Measurements from ENCODE around the gene GPC5.

Gene GPC5

DNA sequence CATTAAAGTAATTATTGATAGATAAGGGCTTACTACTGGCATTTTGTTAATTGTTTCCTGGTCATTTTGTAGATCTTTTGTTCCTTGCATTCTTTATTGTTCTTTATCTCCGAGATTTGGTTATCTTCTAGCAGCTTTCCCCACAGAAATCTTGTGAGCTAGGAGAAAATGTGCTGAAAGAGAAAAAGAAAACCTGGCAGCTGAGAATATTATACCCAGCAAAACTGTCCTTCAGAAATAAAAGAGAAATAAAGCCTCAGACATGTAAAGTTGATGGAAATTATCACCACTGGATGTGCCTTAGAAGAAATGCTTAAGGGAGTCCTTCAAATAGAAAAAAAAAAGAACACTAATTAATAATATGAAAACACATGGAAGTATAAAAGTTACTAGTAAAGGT is 1363.3 kb downstream of the GPC5 start:
- DNase-seq (ENCODE audit: low read depth): no peak

DNA sequence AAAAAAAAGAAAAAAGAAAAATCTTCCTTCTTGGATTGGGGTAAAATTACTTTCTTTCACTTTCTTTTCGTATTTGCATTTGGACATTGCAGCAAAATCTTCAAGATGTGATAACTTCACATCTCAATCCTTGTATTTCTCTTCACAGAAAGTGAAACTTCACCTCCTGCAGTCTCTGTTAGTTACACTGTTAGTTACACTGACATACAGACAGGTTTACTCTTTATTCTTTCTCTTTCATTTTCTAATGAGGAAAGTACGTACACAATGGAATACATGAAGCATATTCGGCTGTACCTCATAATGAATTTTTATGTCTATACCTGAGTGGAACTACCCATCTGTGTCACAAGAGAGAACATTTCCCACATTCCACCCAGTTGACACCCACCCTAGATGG is 1369.0 kb downstream of the GPC5 start:
- DNase-seq (ENCODE audit: low read depth): no peak

DNA sequence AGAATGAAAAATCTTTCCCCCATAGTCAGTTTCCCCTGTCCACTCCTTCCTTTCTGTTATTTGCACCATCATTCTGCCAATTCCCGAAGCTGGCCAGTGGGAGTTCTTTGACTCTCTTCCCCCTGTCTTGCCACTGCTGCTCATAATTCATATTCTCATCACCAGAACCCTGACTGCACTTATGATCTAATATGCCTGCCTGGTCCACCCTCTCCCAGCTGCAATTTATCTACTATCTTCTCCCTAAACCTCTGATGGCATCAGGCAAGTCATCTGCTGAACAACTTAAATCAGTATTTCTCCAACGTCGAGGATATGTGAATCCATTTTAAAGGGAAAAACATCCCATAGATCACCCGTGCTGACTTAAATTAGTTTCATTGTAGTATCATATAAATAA is 1370.2 kb downstream of the GPC5 start:
- DNase-seq (ENCODE audit: low read depth): no peak

DNA sequence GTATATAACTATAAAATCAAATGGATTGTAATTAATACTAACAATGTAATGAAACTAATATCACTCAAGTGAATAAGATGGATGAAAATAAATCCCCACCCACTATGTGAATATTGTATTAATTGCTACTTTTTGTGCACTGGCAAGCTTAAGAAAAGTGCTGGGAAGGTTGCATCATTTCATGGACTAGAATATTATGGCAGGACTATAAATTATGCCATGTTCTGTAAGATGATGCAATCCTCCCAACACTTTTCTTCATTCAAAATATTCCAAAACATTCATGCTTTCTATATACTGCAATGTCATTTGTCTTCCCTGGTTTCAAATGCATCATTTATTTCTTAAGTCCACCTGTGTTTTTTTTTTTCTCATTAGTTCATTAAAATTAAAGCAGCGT is 1370.6 kb downstream of the GPC5 start:
- DNase-seq (ENCODE audit: low read depth): no peak

DNA sequence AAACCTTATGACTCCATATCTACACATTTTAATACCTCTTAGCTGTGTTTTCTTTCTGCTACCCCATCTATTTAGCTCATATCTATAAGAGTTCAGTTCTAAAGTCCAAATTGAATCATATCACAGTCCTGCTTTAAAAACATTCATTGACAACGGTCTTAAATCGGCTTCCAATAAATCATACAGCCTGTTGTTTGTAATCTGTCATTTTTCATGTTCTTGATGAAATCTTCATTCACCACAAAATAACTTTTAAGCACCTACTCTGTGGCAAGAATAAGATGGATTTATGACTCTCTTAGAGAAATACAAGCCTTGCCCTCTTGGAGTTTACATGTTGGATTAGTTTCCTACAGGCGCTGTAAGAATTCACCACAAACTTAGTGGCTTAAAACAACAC is 1377.2 kb downstream of the GPC5 start:
- DNase-seq (ENCODE audit: low read depth): no peak

DNA sequence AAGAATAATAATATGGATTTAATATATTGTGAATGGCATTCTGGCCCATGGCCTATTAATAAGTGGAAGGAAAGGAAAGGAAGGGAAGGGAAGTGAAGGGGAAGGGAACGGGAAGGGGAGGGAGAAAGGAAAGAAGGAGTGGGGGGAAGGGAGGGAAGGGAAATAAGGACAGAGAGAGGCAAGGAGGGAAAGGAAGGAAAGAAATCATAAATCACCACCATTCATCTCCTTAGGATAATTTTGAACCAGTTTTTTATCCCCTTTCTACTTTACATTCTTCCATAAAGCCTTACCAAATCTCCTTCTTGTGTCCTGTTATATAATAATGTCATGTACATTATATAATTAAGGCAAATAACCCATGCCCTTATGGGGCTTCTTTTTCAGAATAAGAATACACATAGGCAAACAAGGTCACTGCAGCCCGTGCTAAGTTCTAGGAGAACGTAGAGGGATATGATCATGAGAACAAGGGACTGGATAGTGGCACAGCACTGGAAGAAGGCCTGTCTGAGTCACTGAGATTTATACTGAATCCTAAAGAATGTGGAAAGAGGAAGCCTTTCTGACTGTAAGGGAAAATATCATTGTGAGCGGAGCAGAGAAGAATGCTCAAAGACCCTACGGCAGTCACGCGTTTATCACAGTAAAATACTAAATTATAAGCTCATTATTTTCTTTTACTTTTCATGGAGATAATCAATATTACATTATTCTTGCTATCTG is 1383.7 kb downstream of the GPC5 start:
- no peak for DNase-seq (ENCODE audit: low read depth)

DNA sequence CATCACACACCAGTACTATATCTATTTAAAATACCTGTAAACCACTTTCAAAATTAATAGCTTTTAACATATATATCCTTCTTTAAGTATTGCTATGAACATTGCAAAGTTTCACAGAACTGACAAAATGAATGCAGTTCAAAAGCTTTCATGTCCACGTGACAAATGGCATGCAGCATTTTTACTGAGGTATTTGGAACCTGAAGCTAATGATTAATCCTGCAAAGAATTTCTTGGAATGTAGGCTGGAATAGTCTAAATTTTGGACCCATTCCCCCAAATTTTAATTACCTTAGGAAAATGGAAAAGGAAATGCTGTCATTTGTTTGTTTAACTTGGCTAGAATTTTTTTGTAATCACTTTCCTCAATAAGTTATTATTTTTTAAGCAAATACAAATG is 1404.4 kb downstream of the GPC5 start:
- no peak for DNase-seq (ENCODE audit: low read depth)

DNA sequence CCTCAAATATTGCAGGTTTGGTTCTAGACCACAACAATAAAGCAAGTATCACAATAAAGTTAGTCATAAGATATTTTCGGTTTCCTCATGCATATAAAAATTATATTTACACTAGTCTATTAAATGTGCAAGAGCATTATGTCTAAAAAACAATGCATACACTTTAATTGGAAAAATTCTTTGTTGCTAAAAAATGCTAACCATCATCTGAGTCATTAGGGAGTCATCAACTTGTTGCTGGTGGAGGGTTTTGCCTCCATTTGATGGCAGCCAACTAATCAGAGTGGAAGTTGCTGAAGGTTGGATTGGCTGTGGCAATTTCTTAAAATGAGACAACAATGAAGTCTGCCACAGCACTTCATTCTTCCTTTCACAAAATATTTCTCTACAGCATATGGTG is 1405.9 kb downstream of the GPC5 start:
- DNase-seq (ENCODE audit: low read depth): no peak

DNA sequence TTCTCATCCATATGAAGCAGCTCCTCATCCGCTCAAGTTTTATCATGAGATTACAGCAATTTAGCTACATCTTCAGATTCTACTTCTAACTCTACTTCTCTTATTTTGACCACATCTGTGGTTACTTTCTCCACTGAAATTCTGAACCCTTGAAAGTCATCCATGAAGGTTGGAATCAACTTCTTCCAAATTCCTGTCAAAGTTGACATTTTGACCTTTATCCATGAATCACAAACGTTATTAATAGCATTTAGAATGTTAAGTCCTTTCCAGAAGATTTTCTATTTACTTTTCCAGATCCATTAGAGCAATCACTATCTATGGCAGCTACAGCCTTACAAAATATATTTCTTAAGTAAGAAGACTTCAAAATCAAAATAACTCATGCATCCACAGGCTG is 1406.5 kb downstream of the GPC5 start:
- no peak for DNase-seq (ENCODE audit: low read depth)

DNA sequence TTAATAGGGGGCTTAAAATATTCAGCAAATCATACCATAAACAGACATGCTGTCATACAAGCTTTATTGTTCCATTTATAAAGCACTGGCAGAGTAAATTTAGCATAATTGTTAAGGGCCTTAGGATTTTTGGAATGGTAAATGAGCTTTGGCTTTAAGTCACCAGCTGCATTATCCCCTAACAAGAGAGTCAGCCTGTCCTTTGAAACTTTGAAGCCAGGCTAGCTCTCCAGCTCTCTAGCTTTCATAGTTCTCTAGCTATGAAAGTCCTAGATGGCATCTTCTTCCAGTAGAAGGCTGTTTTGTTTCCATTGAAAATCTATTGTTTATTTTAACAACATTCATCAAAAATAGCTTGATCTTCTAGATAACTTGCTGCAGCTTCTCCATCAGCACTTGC is 1407.3 kb downstream of the GPC5 start:
- DNase-seq (ENCODE audit: low read depth): no peak

DNA sequence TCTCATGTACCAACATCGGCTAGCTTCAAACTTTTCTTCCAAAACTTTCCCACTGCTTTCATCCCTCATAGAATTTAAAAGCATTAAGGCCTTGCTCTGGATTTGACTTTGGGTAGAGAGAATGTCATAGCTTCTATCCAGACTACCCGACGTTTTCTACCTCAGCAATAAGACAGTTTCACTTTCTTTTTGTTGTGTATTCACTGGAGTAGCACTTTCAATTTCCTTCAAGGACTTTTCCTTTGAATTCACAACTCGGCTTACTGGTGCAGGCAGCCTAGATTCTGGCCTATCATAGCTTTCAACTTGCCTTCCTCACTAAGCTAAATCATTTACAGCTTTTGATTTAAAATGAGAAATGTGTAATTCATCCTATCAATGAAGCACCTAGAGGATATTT is 1407.8 kb downstream of the GPC5 start:
- DNase-seq (ENCODE audit: low read depth): no peak

DNA sequence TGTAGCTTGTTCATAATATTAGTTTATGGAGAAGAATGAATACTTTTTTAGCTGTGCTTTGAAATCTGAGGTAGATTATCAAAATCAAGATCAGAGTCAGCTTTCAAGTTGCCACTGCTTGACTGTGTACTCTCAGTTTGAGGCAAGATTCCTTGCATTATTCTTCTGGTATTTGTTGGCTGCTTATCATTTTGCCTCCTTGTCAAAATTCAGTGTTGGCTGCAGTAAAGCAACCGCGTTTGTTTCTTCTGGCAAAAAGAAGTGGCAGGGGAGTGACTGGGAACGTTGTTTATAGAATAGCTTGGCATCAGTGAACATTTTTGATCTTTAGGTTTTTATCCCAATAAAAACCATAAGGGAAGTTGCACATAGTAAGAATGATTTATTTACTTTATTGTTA is 1408.9 kb downstream of the GPC5 start:
- no peak for DNase-seq (ENCODE audit: low read depth)

DNA sequence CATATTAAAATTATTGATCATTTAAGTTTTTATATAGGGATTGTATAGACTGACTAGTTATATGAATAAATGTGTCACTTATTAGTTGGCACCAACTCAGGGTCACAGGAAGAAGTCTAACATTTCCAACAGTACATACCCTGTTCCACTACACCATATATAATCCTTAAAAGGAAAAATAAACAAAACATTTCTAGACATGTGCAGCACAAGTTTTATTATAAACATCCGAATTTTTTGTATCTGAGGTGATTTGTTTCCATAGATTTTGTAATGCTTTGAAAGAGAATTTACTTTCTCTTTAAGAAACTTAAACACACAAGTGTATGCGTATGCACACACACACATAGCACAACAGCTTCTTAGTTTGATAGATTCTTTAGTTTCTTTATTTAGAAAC is 1409.5 kb downstream of the GPC5 start:
- DNase-seq (ENCODE audit: low read depth): no peak

DNA sequence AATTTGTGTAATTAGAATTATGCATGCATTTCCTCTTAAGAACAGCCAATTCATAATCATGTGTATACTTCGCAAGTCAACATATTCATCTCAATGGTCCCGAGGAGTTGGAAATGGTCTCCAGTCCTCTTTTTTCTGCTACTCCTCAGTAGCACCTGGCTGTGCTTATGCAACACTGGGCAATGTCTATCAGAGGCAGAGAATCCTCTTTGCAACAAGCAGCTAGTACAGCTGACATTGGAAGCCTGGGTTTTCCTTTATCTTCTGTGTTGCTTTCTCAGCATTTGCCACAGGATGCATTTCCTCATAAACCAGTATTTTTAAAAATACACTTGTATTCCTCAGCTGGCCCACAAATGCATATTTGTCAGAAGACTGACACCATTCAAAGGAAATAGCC is 1422.9 kb downstream of the GPC5 start:
- DNase-seq (ENCODE audit: low read depth): no peak

DNA sequence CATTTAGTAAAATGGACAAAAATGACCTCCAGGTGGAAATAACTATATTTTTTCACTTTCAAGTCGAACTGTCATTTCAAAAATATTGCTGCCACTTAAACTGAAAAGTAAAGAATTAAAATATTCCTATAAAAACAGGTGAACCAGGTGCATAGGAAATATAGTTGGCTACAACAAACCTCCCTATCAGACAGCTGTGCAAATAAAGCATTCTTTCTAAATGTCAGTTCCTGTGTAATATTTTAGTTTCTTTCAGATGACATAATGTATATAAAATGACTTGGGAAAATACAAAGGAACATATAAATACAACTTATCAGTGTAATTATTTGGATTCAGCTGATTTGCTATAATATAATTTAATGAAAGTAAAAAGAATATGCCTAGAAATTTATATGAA is 1424.6 kb downstream of the GPC5 start:
- no peak for DNase-seq (ENCODE audit: low read depth)

DNA sequence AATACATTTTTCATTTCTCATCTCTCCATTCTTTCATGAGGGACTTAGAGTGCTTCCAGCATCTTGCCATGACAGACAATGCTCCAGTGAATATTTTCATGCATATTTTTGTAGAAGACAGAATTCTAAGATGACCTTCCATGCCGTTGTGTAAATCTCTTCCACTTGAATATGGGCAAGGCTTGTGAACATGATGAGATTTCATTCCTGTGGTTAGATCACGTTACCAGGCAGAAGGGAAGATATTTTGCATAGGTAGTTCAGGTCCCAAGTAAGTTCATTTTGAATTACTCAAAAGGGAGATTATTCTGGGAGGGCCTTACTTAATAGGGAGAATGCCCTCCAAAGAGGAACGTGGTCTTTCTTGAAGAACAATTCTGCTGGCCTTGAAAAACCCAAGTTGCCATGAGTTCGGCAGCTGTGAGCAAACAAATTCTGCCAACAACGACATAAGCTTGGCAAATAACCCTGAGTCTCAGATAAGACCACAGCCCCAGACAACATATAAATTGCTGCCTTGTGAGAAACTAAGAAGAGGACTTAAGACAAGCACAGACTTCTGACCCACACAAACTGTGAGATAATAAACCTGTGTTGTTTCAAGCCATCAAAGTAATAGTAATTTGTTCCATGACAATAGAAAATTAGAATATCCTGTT is 1427.6 kb downstream of the GPC5 start:
- DNase-seq (ENCODE audit: low read depth): no peak

DNA sequence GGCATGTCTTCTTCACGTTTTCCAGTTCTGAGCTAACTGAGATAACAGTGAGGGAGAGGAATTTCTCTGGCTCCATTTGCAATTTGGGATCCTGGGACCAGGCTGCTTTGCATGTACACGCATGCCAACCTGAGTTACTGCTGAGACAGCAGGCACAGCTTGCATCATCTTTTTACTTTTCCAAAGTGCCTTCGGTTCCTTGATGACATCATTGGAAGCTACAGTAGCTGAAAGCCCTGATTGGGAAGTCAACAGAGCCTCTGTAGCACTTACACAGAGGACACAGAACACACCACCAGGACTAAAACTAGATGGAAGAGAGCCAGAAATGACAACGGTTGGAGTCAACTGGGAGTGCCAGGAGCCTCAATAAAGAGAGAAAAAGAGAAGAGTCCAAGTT is 1429.1 kb downstream of the GPC5 start:
- DNase-seq (ENCODE audit: low read depth): no peak

DNA sequence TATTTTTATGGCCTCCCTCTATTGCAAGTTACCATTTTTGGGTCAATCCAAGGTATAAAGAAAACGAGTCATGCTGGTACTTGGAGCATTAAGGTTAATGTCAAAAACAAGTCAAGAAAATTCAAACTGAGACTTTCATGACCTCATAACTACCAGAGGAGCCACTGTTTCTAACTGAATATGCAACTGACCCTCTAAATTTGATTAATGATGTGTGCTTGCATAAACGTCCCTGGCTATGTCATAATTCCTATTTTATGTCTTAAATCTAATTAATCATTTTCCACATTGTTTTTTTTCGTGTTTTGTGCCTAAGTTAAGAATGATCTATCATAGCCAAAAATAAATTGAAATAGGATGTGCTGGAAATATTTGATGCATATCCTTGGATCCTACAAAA is 1431.5 kb downstream of the GPC5 start:
- no peak for DNase-seq (ENCODE audit: low read depth)

DNA sequence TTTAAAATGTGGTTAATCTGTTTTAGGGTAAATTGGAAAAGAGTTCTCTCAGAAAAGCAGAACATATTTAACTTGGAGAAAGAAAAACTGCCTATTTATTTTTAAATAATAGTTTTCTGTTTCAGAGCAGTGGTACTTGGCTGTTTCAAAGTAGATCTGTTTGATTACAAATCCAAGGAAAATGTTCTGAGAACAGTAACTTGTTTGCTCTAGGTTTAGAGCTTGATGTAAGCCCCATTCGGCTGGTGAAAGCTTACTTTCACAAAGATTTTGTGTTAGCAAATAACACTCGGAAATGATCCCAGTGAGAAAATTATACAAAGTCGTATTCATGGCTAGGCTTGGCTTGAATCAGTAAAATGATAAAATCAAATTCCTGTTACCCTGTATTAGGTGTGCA is 1432.4 kb downstream of the GPC5 start:
- DNase-seq (ENCODE audit: low read depth): no peak

DNA sequence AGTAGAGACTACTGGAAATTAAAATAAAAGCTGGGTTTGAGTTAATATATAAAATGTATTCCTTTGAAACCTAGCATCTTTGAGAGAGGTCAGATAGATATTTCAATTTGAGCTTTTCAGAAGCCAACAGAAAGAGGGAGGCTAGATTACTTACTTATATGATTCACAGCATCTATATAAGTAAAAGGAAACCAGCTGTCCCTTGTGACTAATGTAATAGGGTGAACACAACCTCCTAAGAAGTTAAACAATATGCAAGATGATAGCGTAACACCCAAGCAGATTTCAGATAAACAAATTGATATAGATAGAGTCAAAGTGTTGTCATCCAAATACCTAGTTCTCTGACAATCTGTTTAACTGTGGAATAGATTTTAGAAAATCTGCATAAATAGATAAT is 1434.7 kb downstream of the GPC5 start:
- no peak for DNase-seq (ENCODE audit: low read depth)

DNA sequence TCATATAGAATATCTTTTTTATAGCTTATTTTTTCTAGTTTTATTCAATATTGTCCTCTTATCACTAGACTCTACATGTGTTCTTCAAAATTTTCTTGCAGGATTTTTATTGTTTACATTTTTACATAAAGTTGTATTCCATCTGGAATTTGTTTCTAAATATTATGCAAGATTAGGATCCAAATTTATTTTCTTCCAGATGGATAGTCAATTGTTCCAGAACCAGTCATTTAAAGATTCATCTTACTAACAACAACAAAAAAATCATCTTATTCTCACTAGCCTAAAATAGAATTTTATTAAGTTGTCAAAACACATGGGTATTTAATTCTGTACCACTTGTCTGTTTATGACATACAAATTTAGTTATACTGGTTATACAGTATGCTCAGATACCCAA is 1437.8 kb downstream of the GPC5 start:
- DNase-seq (ENCODE audit: low read depth): no peak

DNA sequence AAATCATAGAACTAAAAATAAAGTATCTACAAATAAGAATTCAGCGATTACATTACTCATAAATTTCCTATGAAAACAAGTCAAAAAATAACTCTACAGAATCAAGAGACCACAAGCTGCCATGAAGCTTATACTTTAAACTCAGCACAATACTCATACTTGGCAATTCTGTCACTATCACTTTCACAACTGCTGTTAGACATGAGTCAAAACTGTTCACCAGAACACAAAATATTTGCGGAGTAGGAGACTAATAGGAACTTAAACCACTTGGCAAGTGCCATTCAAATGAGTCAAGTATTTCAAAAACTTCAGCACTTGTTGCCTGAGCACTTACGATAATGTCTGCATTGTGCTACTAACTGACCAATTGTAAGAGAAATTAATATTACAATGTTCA is 1440.4 kb downstream of the GPC5 start:
- no peak for DNase-seq (ENCODE audit: low read depth)

DNA sequence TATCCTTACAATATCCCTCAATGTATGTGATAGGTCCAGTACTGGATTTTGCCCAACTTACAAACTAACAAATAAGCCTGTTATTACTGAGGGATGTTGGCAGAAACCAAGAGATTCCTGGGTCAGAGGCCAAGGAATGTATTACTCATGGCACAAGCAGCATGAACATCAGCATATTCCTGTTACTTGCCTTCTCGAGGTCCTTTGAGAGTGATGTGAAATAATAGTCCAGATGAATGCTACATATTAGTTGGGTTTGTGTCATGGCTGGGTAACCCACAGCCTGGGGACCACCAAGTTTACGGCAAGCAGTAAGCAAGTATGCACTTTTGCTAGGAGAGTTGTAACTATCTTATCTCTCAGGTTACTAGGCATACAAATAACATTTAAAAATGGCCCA is 1443.7 kb downstream of the GPC5 start:
- DNase-seq (ENCODE audit: low read depth): no peak

DNA sequence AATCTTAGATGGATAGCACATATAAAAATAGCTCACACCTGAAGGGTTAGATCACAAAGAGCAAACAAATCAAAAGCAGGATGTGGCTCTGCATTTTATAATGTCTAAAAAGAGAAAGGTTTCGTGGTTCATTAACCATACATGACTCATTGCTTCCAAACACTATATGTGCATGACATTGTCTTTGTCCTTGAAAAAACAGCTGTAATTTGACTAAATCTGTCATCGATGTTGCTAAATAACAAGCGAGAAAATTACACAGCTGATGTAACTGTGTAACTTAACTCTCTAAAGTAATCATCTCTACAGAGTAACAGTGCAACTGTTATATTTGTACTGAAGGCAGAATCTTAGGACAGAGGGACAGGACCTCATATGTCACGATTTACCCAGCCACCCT is 1445.1 kb downstream of the GPC5 start:
- DNase-seq (ENCODE audit: low read depth): no peak
